Neural cell (in vitro differentiated cells): ENCODE data around the gene AP1S1. TPM values are rescaled to one million over a fixed set of nuclear protein-coding genes. Genes with fewer than 3 reads are reported as not detected.

Source experiments
- H2AFZ ChIP-seq: fragments of 200-600, 300-800 bp; sonication (generic), shearing (Covaris generic); 2 replicates; pipeline ENCODE4 v1.6.0; 2014; ENCODE audit warnings: low read depth, mild to moderate bottlenecking, antibody characterized with exemption, low read length, moderate library complexity
- H3F3A ChIP-seq: fragments of 200-600 bp; shearing (Covaris generic); 2 replicates; pipeline ENCODE4 v1.6.1; 2016; ENCODE audit warnings: mild to moderate bottlenecking, moderate library complexity, mixed read lengths, antibody characterized with exemption, low read length; ENCODE audit not compliant: insufficient read depth, poor library complexity, severe bottlenecking
- H3K27ac ChIP-seq: fragments of 200-600, 300-800 bp; sonication (generic), shearing (Covaris generic); 2 replicates; pipeline ENCODE4 v1.5.1; 2014; ENCODE audit warnings: mild to moderate bottlenecking, low read length, moderate library complexity
- H3K27me3 ChIP-seq: fragments of 300-800, 200-600 bp; sonication (generic), shearing (Covaris generic); 2 replicates; pipeline ENCODE4 v1.6.0; 2014; ENCODE audit warnings: mild to moderate bottlenecking, low read depth, low read length, moderate library complexity; ENCODE audit not compliant: insufficient read depth
- H3K36me3 ChIP-seq: fragments of 300-800, 200-600 bp; sonication (generic), shearing (Covaris generic); 2 replicates; pipeline ENCODE4 v1.5.1; 2014; ENCODE audit warnings: mild to moderate bottlenecking, antibody characterized with exemption, low read length, moderate library complexity; ENCODE audit not compliant: insufficient read depth
- H3K4me2 ChIP-seq: fragments of 300-800, 200-600 bp; sonication (generic), shearing (Covaris generic); 2 replicates; pipeline ENCODE4 v1.6.0; 2014; ENCODE audit warnings: mild to moderate bottlenecking, low read length
- H3K4me3 ChIP-seq: fragments of 300-800, 200-600 bp; sonication (generic), shearing (Covaris generic); 2 replicates; pipeline ENCODE4 v1.5.1; 2014; ENCODE audit warnings: mild to moderate bottlenecking, low read length, moderate library complexity
- H3K79me2 ChIP-seq: fragments of 200-600 bp; shearing (Covaris generic); replicated peaks from 2 replicates; pipeline ENCODE4 v1.6.0; 2014; ENCODE audit warnings: mild to moderate bottlenecking, low read length, moderate library complexity; ENCODE audit not compliant: insufficient read depth
- H3K9ac ChIP-seq: fragments of 300-800, 200-600 bp; sonication (generic), shearing (Covaris generic); 2 replicates; pipeline ENCODE4 v1.6.1; 2016; ENCODE audit warnings: mild to moderate bottlenecking, low read length, mixed read lengths
- H3K9me2 ChIP-seq: fragments of 200-600 bp; shearing (Covaris generic); 2 replicates; pipeline ENCODE4 v1.6.1; 2016; ENCODE audit warnings: mild to moderate bottlenecking, low read length, mixed read lengths; ENCODE audit not compliant: insufficient read depth
- H3K9me3 ChIP-seq: fragments of 200-600, 300-800 bp; sonication (generic), shearing (Covaris generic); 2 replicates; pipeline ENCODE4 v1.6.1; 2016; ENCODE audit warnings: mild to moderate bottlenecking, mixed run types, low read length, moderate library complexity, mixed read lengths
- H4K20me1 ChIP-seq: fragments of 200-600 bp; shearing (Covaris generic); 2 replicates; pipeline ENCODE4 v1.6.1; 2016; ENCODE audit warnings: mild to moderate bottlenecking, mixed run types; ENCODE audit not compliant: insufficient read depth
- EP300 ChIP-seq: fragments of 450-650 bp; conservative IDR thresholded peaks from 2 replicates; pipeline ENCODE4 v1.6.1; 2014; ENCODE audit warnings: antibody characterized with exemption, mild to moderate bottlenecking, moderate library complexity; ENCODE audit not compliant: poor library complexity, severe bottlenecking
- EZH2 ChIP-seq: fragments of 200-600, 300-800 bp; shearing (Covaris generic), sonication (generic); IDR thresholded peaks from 2 replicates; pipeline ENCODE4 v1.6.1; 2014; ENCODE audit warnings: antibody characterized with exemption, low read length, borderline replicate concordance, mild to moderate bottlenecking; ENCODE audit not compliant: insufficient read depth, poor library complexity, severe bottlenecking
- MXI1 ChIP-seq: fragments of 450-650 bp; conservative IDR thresholded peaks from 2 replicates; pipeline ENCODE4 v1.6.1; 2014; ENCODE audit warnings: antibody characterized with exemption, mild to moderate bottlenecking; ENCODE audit not compliant: poor library complexity, severe bottlenecking
- POLR2AphosphoS5 ChIP-seq: IDR thresholded peaks from 2 replicates; pipeline ENCODE4 v1.6.1; 2012
- RAD21 ChIP-seq: fragments of 450-650 bp; conservative IDR thresholded peaks from 2 replicates; pipeline ENCODE4 v1.6.1; 2014; ENCODE audit warnings: antibody characterized with exemption, mild to moderate bottlenecking, moderate library complexity
- SMC3 ChIP-seq: fragments of 450-650 bp; conservative IDR thresholded peaks from 2 replicates; pipeline ENCODE4 v1.6.1; 2014; ENCODE audit warnings: antibody characterized with exemption, mild to moderate bottlenecking, moderate library complexity; ENCODE audit not compliant: poor library complexity
- TAF1 ChIP-seq: IDR thresholded peaks from 2 replicates; pipeline ENCODE4 v1.6.1; 2012; ENCODE audit warnings: low read depth
- polyA plus RNA-seq: library from polyadenylated mRNA; depleted of rRNA; stranded (reverse); fragments of >200 nt; gene quantifications from 2 replicates; pipeline ENCODE4 v1.2.3, GENCODE V29; 2014
- TF ChIP-seq, protein P1 (sequence below): fragments of 450-650 bp; IDR thresholded peaks from 2 replicates; pipeline ENCODE4 v1.5.1; 2014; ENCODE audit warnings: antibody characterized with exemption, mild to moderate bottlenecking, moderate library complexity; ENCODE audit not compliant: poor library complexity, severe bottlenecking
- TF ChIP-seq, protein P2 (sequence below): IDR thresholded peaks from 2 replicates; pipeline ENCODE4 v1.6.1; 2012; ENCODE audit warnings: borderline replicate concordance

AP1S1 gene
- polyA plus RNA-seq, 1 donor from 2014 or later = 344 TPM

DNA sequence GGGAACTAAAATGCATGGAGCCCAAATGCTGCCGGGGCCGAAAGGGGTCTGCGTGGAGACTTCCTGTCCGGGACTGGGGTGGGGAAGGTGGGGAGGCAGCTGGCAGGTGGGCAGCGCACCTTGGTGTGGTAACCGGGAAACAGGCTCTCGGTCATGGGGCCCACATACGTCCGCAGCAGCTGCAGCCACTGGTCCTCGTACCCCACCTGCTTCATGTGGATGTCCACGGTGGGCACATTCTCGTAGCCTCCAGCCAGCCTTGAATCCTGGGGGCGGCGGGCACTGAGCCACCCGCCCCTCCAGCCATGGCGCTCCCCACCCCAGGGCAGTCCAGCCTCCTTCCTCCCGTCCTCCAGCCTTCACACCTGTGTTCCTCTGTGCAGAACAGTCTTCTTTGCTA is 53.2 kb downstream of the AP1S1 start:
- Histone ChIP-seq H3K27ac (no peak overlapping the region), H3F3A (no peaks in the 10 kb centered on the region), H4K20me1 (no peaks in the 10 kb centered on the region), H3K36me3 (no peaks in the 10 kb centered on the region), H3K9ac (no peak overlapping the region), H2AFZ (no peak overlapping the region), H3K4me2 (no peak overlapping the region), H3K79me2 (no peaks in the 10 kb centered on the region), H3K9me3 (no peaks in the 10 kb centered on the region), H3K27me3 (peaks cover 11% of the 10 kb centered on the region), H3K4me3 (no peak overlapping the region), H3K9me2 (no peaks in the 10 kb centered on the region)
- TF ChIP-seq EP300 = no peak
- TF ChIP-seq, protein P1, sequence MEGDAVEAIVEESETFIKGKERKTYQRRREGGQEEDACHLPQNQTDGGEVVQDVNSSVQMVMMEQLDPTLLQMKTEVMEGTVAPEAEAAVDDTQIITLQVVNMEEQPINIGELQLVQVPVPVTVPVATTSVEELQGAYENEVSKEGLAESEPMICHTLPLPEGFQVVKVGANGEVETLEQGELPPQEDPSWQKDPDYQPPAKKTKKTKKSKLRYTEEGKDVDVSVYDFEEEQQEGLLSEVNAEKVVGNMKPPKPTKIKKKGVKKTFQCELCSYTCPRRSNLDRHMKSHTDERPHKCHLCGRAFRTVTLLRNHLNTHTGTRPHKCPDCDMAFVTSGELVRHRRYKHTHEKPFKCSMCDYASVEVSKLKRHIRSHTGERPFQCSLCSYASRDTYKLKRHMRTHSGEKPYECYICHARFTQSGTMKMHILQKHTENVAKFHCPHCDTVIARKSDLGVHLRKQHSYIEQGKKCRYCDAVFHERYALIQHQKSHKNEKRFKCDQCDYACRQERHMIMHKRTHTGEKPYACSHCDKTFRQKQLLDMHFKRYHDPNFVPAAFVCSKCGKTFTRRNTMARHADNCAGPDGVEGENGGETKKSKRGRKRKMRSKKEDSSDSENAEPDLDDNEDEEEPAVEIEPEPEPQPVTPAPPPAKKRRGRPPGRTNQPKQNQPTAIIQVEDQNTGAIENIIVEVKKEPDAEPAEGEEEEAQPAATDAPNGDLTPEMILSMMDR = no peak
- no peak for TF ChIP-seq EZH2
- TF ChIP-seq, protein P2, sequence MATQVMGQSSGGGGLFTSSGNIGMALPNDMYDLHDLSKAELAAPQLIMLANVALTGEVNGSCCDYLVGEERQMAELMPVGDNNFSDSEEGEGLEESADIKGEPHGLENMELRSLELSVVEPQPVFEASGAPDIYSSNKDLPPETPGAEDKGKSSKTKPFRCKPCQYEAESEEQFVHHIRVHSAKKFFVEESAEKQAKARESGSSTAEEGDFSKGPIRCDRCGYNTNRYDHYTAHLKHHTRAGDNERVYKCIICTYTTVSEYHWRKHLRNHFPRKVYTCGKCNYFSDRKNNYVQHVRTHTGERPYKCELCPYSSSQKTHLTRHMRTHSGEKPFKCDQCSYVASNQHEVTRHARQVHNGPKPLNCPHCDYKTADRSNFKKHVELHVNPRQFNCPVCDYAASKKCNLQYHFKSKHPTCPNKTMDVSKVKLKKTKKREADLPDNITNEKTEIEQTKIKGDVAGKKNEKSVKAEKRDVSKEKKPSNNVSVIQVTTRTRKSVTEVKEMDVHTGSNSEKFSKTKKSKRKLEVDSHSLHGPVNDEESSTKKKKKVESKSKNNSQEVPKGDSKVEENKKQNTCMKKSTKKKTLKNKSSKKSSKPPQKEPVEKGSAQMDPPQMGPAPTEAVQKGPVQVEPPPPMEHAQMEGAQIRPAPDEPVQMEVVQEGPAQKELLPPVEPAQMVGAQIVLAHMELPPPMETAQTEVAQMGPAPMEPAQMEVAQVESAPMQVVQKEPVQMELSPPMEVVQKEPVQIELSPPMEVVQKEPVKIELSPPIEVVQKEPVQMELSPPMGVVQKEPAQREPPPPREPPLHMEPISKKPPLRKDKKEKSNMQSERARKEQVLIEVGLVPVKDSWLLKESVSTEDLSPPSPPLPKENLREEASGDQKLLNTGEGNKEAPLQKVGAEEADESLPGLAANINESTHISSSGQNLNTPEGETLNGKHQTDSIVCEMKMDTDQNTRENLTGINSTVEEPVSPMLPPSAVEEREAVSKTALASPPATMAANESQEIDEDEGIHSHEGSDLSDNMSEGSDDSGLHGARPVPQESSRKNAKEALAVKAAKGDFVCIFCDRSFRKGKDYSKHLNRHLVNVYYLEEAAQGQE = no peak
- TF ChIP-seq SMC3 = no peak
- TF ChIP-seq POLR2AphosphoS5 = no peak
- TF ChIP-seq TAF1 = no peak
- TF ChIP-seq MXI1 = no peak
- no peak for TF ChIP-seq RAD21

- Histone ChIP-seq H2AFZ (no peak overlapping the region), H3K9me2 (no peaks in the 10 kb centered on the region), H3K9me3 (no peaks in the 10 kb centered on the region), H3K36me3 (no peaks in the 10 kb centered on the region), H3F3A (no peaks in the 10 kb centered on the region), H3K4me3 (no peak overlapping the region), H3K27ac (no peak overlapping the region), H3K27me3 (no peaks in the 10 kb centered on the region), H3K79me2 (no peaks in the 10 kb centered on the region), H3K4me2 (no peak overlapping the region), H4K20me1 (no peaks in the 10 kb centered on the region), H3K9ac (no peak overlapping the region)
- TF ChIP-seq, protein P2 = no peak
- TF ChIP-seq SMC3 (no peak), POLR2AphosphoS5 (no peak), TAF1 (no peak), EZH2 (no peak), RAD21 (no peak), MXI1 (no peak), EP300 (no peak)
- TF ChIP-seq, protein P1 = no peak
These were observed 54.5 kb downstream of the AP1S1 start for GRCh38 chr7:101208794-101209193.
